Measurements from ENCODE around the gene UBE2V1. TPM values are rescaled to one million over a fixed set of nuclear protein-coding genes. Genes with fewer than 3 reads are reported as not detected.

The UBE2V1 gene
- total and polyA plus RNA-seq, 12 donors, result 57.4 to 242 (median 79.4) TPM

GRCh38 chr20:50115591-50116367, 2.8 kb upstream of the UBE2V1 start:
- peak; percentile 96 to 100 (median 99) for DNase-seq
- intact Hi-C loops (cut with DNase I), result no loop called here
- Histone ChIP-seq H3K27ac (peak overlapping the region in 4 of 5 donors; percentile 41 to 86 (median 72)), H3K4me3 (peak overlapping the region in 3 of 4 donors; percentile 3 to 59 (median 35)), H3K36me3 (replicated peaks in 1 of 2) (no peaks in the 10 kb centered on the region), H3K9me3 (replicated peaks in 1 of 3) (no peaks in the 10 kb centered on the region), H3K4me1 (replicated peaks in 1 of 2) (peaks cover 35 to 39% of the 10 kb centered on the region in 2 donors), H3K27me3 (no peaks in the 10 kb centered on the region)
- TF ChIP-seq CTCF (IDR thresholded peaks at IDR 0.05) (no peak), POLR2A (IDR thresholded peaks at IDR 0.05) (peak in 1 of 2 donors; percentile 70)
- 0% methylated on average over 23 to 24 of the region's 24 CpGs for WGBS, 4 donors

- no peaks in the 10 kb centered on the region for H3K9me3 ChIP-seq (replicated peaks in 1 of 3)
- peak overlapping the region in 3 of 4 donors; percentile 3 to 59 (median 35) for H3K4me3 ChIP-seq
- peak overlapping the region in 4 of 5 donors; percentile 25 to 86 (median 72) for H3K27ac ChIP-seq
- no peak for TF ChIP-seq CTCF (IDR thresholded peaks at IDR 0.05)
- TF ChIP-seq POLR2A (IDR thresholded peaks at IDR 0.05), result no peak
- no peaks in the 10 kb centered on the region for H3K36me3 ChIP-seq (replicated peaks in 1 of 2)
- DNase-seq, result peak in 2 of 7 donors; percentile 19 to 54
- H3K4me1 ChIP-seq (replicated peaks in 1 of 2), result peaks cover 42 to 46% of the 10 kb centered on the region in 2 donors
- 60 to 62% (median 61%) methylated on average over 6 of the region's 6 CpGs for WGBS, 4 donors
- intact Hi-C loops (cut with DNase I), result no loop called here
- no peaks in the 10 kb centered on the region for H3K27me3 ChIP-seq
Observed at GRCh38 chr20:50115041-50115512, 2.1 kb upstream of the UBE2V1 start.

GRCh38 chr20:50113420-50114224, 672 bp upstream of the UBE2V1 start:
- peaks cover 44 to 58% of the 10 kb centered on the region in 2 donors for H3K4me1 ChIP-seq (replicated peaks in 1 of 2)
- H3K9me3 ChIP-seq (replicated peaks in 1 of 3), result no peaks in the 10 kb centered on the region
- no peaks in the 10 kb centered on the region for H3K36me3 ChIP-seq (replicated peaks in 1 of 2)
- 13 to 18% (median 15%) methylated on average over 11 of the region's 11 CpGs for WGBS, 4 donors
- no peaks in the 10 kb centered on the region for H3K27me3 ChIP-seq
- peak in 2 of 7 donors; percentile 19 to 55 for DNase-seq
- TF ChIP-seq POLR2A (IDR thresholded peaks at IDR 0.05) (no peak), CTCF (IDR thresholded peaks at IDR 0.05) (no peak)
- H3K27ac ChIP-seq, result peak overlapping the region; percentile 78 to 99 (median 98)
- peak overlapping the region in 2 of 4 donors; percentile 94 for H3K4me3 ChIP-seq
- intact Hi-C loops (cut with DNase I), result no loop called here

Measured in adrenal gland (tissue), 12 donors.